Cortex of kidney (tissue), 1 donor: ENCODE measurements around the gene ATOSA.

ENCODE experiments used
- DNase-seq: peaks from one replicate; lab custom pipeline; 2025; lab: John Stamatoyannopoulos, UW

ATOSA gene

DNA sequence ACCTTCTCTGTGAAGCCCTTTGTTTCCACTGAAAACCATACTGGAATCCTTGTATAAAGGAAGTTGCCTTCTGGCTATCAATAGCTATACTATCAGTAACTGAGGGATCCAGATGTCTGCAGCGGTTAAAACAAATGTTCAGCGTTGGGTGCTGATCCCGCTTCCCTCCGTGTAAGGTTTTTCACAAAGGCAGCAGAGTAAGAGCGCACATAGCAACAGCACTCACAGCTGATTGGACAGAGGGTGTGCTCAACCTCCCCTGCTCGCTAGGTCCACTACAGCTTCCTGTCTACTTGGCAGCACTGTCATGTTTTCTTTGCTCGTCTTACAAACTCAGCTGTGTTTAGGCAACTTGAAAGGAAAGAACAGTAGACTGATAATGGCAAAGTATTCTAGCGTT is 27.3 kb downstream of the ATOSA start:
- no peak for DNase-seq

DNA sequence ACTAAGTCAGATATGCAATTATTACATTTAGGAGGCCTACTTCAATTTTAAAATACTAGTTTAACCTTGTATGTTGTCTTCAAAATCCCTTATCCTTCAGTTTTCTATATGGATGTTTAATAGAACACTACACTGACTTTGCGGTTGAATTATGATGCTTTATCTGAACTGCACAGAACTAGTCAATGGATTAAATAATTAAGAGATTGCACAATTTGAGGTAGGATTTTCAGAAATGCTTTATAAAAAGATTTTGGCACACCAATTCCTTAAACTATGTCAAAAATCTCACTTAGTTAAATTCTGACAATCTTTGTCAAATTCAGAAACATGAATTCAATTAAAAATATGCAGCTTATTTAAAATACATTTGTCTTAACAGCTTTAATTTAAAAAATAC is 28.1 kb downstream of the ATOSA start:
- no peak for DNase-seq

DNA sequence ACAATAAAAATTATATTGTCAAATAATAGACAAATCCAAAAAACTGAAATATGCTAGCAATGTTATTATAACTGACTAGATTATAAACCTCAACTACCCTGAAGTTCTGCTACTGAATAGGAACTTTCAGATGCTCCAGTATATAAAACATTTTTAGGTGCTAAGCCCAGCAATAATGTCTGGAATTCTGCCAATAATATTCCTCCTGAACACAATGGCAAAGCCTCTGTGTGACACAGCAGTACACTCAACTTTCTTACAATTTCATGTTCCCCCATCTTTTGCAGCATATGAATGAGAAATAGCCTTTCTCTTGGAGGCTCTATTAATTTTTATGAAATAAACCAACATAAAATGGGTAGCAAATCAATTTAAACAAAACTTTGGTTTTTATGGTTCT is 29.5 kb downstream of the ATOSA start:
- DNase-seq = no peak

DNA sequence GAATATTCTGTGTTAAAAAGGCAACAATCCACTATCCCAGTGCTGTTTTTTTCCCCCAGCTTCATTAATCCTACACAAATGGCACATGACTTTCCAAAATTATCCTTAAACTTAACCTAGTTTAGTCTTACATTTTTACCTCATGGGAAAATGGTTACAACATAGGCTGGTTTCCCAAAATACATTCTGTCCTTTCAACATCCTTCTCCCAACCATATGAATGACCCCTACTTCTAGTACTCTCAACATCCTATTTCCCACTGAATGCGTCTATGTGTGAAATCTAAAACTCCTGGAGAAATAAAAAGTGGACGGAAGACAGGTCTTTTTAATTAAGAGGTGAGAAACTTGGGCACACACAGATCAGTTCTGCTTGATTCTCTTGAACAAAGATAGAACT is 33.3 kb downstream of the ATOSA start:
- DNase-seq = no peak

DNA sequence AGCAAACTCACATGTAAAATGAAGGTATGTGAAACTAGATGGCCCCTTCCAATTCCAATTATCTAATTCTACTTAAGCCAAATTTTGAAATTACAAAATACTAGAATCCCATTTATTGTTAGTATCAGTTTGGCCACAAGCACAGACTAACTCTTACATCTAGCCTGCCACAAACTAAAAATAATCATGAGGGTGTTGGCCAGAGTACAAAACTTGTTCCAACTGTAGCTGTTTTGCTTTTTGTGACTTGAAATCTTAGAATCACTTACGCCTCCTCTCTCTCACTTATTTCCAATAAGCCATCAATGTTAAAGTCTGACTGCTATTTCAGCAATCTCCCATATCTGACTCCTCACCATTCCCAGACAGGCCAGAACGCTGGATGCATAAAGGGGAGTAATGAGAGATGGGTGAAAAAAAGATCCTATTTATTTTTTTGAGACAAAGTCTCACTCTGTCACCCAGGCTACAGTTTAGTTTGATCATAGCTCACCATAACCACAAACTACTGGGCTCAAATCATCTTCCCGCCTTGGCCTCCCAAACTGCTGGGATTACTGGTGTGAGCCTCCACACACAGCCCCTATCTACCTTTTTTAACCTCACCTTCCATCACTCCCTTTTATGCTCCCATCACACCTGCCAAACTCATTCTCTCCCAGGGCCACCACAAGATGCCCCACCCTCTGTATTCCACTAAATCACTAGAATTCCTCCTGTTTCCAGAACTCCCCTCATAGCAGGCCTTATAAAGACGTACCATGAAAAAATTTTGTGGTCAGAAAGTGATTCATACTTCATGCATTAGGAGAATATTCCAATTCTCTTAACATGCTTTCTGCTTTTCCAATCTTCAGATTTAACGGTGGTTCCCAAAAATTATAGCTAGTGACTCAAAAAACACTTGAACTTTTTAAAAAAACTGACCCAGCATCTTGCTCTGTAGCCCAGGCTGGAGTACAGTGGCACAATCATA is 36.5 kb downstream of the ATOSA start:
- DNase-seq = no peak

DNA sequence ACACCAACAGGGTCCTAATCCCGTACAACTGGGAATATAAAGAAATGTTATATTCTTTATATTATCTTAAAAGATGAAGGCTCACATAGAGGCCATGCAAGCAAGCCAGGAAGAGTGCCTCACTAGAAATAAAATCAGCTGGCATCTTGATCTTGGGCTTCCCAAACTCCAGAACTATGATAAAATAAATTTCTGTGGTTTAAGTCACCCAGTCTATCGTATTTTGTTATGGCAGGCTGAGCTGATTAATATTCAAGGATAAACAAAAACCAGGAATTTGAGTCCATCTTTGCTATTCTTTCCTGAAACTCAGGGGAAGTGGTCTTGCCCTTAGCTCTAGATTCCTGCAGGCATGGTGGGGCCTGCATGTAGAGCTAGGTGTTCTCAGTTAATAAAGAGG is 42.7 kb downstream of the ATOSA start:
- DNase-seq = no peak

DNA sequence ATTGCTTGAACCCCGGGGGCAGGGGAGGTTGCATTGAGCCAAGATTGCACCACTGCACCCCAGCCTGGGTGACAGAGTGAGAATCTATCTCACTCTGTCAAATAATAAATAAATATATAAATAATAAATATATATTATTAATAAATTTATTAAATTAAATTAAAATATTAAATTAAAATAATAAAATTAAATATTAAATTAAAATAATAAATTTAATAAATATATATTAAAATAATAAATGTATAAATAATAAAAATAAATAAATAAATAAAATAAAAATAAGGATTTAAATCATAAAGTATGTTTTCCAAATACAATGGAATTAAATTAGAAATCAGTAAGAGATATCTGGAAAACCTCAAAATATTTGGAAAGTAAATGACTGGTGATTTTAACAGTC is 43.3 kb downstream of the ATOSA start:
- no peak for DNase-seq
